Limb (tissue), 2 donors: ENCODE measurements around the gene CASP4.
A peak's percentile ranks its signal among the peaks of the same experiment; 100 is the strongest.
"Not testable (repeated sequence)": the region's sequence is repeated elsewhere in the genome, so short reads cannot be mapped to it uniquely, and the experiment has no call there.

ENCODE experiments used
- DNase-seq, 2 donors: peaks; one replicate each; pipeline ENCODE4 v3.0.0-alpha.2; 2016; ENCODE audit errors: extremely low spot score in 2 of 2

CASP4 gene

DNA sequence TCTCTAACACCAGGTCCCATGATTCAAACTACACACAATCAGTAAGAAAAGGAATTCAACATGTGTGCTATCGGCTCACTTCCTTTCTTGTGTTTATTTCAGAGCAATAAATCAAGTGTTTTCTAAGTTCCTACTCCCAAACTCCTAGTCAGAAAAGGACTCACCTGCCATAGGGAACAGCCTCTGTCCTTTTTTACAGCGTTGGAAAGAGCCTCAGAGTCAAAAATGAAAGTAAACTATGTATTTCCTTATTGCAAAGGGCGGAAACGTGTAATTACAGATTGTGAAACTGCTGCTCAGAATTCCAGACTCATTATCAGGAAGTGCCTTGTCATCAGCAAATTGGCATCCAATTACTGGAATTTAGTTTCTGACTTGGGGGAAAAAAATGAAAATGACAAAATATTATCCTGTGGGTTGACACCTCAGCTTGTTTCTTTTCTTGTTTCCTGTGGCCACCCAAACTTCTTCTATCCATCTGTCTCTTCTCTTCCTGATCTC is at the start of gene CASP4:
TSS of gene CASP4 (minus strand) at position 220 of the 501 bp plus-strand sequence. CDS start at position 171, 49 bp downstream.
- DNase-seq, result peak in 1 of 2 donors; percentile 61

- DNase-seq, result no peak
These were observed 39.1 kb upstream of the CASP4 start for GRCh38 chr11:105007463-105007862.

DNA sequence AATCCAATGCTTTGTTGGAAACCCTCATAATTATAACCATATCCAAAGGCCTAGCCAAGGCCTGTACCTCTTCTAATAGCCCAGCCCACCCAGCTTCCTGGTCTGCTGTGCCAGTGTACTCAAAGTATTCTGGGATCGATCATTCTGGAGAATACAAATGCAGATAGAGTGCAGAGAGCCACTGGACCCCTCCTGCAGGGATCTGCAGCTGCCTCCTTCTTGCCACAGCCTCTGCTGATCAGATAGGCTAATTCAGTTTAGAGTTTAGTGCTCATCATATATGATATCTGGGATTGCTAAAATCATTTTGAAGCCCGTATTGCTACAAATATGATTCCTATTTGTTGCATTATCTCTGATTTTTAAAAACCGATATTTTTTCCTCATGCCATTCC is 37.1 kb upstream of the CASP4 start:
- DNase-seq, result no peak

- no peak for DNase-seq
These were observed 35.6 kb upstream of the CASP4 start for GRCh38 chr11:105004021-105004420.

DNA sequence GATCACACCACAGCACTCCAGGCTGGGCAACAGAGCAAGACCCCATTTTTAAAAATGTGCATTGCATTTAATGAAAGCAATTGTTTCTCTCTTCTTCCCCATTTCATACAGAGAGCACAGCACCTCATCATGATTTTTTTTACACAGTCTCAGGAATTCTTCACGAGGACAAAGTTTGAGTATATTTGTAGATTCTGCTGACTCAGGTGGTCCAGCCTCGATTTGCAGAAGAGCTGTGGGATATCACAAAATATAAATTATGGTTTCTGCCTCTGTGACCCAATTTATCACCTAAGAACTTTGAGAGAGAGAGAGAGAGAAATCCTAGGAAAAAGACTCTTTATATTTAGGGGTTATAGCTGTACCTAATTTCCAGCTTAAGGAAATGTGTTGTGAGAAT is 34.8 kb upstream of the CASP4 start:
- DNase-seq, result no peak

- no peak for DNase-seq
These were observed 32.4 kb upstream of the CASP4 start for GRCh38 chr11:105000797-105001196.

- DNase-seq, result no peak
These were observed 31.8 kb upstream of the CASP4 start for GRCh38 chr11:105000167-105000566.

DNA sequence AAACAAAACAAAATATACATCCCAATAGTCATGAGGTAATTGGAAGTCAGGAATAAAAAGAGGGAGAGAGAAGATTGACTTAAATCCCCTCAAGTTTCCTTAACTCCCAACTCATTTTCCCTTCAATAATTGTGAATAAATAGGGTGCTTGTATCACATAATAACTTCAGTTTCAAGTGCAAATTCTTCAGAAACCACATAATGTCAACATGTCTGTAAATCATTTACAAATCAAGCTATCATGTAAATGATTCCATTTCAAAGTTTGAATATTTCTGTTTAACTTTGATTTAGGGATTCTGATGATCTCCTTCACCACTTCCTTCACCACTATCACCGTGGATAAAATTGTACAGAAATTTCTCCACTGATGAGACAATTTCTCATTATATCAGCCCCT is 31.3 kb upstream of the CASP4 start:
- no peak for DNase-seq

GRCh38 chr11:104997288-104997687 is 28.9 kb upstream of the CASP4 start:
- DNase-seq, result no peak

GRCh38 chr11:104995001-104995408 is 26.6 kb upstream of the CASP4 start:
- DNase-seq, result no peak

DNA sequence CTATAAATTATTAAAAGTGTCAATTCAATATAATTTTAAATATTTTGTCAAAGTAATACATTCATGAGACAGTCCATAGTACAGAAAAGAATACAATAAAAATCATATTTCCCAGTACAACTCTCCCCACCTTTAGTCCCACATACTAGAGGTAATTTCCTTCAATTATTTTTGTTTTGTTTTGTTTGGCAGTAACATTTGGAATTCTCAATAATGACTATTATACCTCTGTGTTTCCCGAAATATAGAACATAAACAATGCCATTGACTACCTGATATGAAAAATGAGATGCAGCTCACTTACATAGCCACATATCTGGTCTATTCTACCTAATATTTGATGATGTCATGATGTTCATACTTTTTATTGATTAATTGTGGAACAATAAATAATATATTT is 24.4 kb upstream of the CASP4 start:
- DNase-seq, result no peak

GRCh38 chr11:104991994-104992393 is 23.6 kb upstream of the CASP4 start:
- no peak for DNase-seq

GRCh38 chr11:104984808-104985207 is 16.4 kb upstream of the CASP4 start:
- DNase-seq, result no peak

GRCh38 chr11:104979839-104980238 is 11.5 kb upstream of the CASP4 start:
- DNase-seq, result no peak

GRCh38 chr11:104973616-104974015 is 5.2 kb upstream of the CASP4 start:
- no peak for DNase-seq

DNA sequence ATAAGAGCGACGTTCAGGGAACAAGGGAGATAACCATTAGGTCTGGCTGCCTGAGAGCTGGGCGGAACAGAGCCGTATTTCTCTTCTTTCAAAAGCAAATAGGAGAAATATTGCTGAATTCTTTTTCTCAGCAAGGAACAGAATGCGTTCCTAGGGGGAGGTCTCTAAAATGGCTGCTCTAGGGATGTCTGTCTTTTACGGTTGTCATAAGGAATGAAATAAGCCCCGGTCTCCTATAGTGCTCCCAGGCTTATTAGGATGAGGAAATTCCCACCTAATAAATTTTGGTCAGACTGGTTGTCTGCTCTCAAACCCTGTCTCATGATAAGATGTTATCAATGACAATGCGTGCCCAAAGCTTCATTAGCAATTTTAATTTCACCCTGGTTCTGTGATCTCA is 4.5 kb upstream of the CASP4 start:
- not testable (repeated sequence) for DNase-seq

- no peak for DNase-seq
These were observed 2.4 kb upstream of the CASP4 start for GRCh38 chr11:104970756-104971155.

- DNase-seq, result peak; percentile 5 to 38
These were observed 742 bp upstream of the CASP4 start for GRCh38 chr11:104968856-104969776.

- DNase-seq, result peak in 1 of 2 donors; percentile 4
These were observed 630 bp downstream of the CASP4 start for GRCh38 chr11:104967534-104968354.

DNA sequence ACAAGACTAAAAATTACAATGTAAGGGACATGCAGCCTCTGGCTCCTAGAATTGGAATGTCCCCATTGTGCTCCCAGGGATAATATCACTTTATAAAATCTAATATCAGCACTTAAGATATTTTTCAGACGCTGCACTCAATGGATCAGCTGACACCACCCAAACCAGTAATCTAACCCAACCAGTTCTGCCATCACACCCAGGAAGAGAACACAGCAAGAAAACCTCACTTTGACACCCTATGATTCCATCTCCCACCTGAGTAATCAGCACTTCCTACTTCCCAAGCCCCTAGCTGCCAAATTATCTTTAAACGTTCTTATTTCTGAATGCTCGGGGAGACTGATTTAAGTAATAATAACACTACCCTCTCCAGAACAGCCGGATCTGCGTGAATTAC is 2.6 kb downstream of the CASP4 start:
- no peak for DNase-seq

DNA sequence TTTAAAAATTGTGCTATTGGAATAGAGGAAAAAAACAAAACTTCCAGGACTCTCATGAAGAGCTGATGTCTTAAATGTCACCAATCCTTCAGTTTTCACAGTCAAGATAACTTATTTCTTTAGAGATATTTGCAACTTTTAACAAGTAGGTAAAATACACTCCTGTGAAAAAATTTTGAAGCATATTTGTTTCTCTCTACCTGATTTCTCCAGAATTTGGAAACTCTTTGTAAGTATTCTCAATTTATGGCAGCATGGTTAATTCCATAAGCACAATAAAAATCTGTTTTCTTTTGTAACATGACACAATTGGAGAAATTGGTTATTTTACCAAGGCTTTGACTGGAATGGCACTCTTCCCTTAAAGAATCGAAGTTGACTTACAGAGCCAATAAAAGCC is 4.1 kb downstream of the CASP4 start:
- DNase-seq, result no peak

DNA sequence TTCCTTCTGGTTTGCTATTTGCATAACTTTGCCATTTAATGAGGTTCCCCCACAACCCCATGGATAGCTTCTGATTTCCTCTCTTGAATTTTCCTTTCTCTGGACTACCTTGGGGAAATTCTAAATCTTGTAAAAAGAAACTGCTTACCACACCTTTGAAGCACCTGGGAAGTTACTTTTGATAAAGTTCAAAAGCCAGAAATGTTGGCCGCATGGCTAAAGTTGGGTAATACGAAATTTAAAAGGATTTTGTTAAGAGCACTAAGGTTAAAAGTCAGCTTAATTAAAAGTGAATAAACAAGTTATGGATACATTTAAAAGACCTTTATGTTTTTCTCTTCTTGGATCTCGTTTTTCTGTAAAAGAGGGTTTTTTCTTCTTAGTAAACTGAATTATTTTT is 5.5 kb downstream of the CASP4 start:
- DNase-seq, result no peak
